Measurements from ENCODE around the gene METTL9.
"Not testable (repeated sequence)": the region's sequence is repeated elsewhere in the genome, so short reads cannot be mapped to it uniquely, and the experiment has no call there.

DNA sequence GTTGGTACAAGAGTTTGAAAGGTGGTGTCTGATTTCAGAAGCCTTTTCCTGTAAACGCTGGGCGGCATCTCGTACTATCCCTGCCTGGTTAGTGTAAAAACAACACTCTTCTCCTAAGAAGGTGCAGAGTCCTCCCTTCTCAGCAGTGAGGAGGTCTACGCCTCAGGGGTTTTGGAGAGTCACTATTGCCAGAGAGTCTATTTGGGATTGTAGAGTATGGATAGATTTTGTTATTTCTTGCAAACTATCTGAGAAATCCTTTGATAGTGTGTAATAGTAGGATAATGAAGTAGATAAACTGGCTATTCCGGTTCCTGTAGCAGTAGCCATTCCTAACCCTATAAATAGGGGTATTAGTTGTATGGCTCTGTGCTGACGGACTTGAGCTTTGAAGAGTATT, 31.5 kb downstream of the METTL9 start:
- TF ChIP-seq, protein P1, sequence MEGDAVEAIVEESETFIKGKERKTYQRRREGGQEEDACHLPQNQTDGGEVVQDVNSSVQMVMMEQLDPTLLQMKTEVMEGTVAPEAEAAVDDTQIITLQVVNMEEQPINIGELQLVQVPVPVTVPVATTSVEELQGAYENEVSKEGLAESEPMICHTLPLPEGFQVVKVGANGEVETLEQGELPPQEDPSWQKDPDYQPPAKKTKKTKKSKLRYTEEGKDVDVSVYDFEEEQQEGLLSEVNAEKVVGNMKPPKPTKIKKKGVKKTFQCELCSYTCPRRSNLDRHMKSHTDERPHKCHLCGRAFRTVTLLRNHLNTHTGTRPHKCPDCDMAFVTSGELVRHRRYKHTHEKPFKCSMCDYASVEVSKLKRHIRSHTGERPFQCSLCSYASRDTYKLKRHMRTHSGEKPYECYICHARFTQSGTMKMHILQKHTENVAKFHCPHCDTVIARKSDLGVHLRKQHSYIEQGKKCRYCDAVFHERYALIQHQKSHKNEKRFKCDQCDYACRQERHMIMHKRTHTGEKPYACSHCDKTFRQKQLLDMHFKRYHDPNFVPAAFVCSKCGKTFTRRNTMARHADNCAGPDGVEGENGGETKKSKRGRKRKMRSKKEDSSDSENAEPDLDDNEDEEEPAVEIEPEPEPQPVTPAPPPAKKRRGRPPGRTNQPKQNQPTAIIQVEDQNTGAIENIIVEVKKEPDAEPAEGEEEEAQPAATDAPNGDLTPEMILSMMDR (IDR thresholded peaks at IDR 0.05), result not testable (repeated sequence)
- not testable (repeated sequence) for TF ChIP-seq POLR2A (IDR thresholded peaks at IDR 0.05)

All from uterus (tissue), 2 donors.